ENCODE data around the gene FIBIN.

DNA sequence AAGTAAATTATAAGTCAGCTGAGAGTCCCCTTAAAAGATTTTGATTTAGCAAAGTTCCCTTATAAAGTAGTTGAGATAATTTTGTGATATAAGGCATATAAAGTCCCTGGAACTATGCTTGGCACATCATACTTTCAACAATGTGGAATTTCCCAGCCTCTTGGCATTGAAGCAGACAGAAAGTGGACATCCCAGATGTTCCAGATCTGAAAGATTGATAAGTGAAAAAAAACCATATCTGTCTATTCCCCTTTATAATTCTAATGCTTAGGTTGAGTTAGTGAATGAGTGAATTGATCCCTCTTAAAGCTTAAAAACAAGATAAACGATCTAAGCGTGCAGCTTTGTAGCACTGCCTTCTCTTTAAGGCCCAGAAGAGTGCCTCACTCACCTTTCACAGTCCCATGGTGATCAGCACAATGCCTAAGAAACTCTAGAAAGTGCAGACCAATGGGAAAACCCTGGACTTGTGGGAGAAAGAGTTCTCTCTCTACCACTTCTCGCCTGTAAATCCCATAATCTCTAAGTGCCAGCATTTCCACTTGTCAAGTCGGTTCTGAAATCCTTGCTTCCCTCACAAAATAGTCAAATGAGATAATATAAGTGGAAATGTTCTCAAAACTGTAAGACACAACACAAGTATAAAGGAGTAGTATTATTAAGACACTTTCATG, 17.8 kb downstream of the FIBIN start:
- TF ChIP-seq POLR2A (IDR thresholded peaks at IDR 0.05): no peak
- TF ChIP-seq, protein P1, sequence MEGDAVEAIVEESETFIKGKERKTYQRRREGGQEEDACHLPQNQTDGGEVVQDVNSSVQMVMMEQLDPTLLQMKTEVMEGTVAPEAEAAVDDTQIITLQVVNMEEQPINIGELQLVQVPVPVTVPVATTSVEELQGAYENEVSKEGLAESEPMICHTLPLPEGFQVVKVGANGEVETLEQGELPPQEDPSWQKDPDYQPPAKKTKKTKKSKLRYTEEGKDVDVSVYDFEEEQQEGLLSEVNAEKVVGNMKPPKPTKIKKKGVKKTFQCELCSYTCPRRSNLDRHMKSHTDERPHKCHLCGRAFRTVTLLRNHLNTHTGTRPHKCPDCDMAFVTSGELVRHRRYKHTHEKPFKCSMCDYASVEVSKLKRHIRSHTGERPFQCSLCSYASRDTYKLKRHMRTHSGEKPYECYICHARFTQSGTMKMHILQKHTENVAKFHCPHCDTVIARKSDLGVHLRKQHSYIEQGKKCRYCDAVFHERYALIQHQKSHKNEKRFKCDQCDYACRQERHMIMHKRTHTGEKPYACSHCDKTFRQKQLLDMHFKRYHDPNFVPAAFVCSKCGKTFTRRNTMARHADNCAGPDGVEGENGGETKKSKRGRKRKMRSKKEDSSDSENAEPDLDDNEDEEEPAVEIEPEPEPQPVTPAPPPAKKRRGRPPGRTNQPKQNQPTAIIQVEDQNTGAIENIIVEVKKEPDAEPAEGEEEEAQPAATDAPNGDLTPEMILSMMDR (IDR thresholded peaks at IDR 0.05): no peak

Measured in heart left ventricle (tissue), 13 donors.